ENCODE data around the gene JAKMIP1.

Gene JAKMIP1

DNA sequence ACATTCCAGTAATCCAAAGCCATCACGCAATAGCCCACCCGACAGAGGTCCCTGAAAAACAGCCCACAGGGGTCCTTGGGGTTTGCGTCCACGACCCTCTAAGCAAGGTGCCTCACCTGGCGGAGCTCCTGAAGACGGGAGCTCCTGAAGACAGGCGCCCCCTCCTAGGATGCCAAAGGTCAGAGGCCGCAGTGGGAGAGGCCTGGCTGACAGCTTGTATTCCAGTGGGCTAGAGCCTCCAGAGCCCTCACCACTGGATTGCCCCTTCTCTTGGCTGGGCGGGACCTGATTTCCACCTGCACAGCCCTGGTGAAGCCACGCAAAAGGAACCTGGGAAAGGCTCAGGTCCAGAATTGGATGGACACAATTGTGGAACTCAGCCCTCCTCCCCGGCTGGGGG is 39.6 kb upstream of the JAKMIP1 start:
- TF ChIP-seq, protein P1, sequence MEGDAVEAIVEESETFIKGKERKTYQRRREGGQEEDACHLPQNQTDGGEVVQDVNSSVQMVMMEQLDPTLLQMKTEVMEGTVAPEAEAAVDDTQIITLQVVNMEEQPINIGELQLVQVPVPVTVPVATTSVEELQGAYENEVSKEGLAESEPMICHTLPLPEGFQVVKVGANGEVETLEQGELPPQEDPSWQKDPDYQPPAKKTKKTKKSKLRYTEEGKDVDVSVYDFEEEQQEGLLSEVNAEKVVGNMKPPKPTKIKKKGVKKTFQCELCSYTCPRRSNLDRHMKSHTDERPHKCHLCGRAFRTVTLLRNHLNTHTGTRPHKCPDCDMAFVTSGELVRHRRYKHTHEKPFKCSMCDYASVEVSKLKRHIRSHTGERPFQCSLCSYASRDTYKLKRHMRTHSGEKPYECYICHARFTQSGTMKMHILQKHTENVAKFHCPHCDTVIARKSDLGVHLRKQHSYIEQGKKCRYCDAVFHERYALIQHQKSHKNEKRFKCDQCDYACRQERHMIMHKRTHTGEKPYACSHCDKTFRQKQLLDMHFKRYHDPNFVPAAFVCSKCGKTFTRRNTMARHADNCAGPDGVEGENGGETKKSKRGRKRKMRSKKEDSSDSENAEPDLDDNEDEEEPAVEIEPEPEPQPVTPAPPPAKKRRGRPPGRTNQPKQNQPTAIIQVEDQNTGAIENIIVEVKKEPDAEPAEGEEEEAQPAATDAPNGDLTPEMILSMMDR (IDR thresholded peaks at IDR 0.05; ENCODE audit: low read depth, low read length): no peak

DNA sequence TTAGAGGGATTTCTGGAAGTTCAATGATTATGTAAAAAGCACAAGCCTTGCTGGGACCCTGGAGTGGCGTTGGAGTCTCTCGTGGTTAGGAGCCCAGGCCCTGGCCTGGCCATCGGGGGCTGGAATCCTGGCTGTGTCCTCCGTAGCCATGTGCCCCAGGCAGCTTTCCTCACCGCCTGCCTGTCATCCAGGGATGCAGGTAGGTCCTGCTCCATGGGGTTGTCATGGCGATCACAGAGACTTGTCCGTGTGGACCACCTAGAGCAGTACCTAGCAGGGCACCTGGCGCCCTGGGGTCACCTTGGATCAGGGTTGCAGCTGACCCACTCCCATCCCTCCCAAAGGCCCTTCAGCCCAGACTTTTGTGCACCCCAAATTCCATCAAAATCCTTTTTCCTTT is 39.1 kb upstream of the JAKMIP1 start:
- TF ChIP-seq, protein P1 (IDR thresholded peaks at IDR 0.05; ENCODE audit: low read depth, low read length): no peak
- no peak for DNase-seq (ENCODE audit: extremely low read depth, low read depth)

More for the DNA sequence above, 39.6 kb upstream of the JAKMIP1 start:
- DNase-seq (ENCODE audit: extremely low read depth, low read depth): no peak

DNA sequence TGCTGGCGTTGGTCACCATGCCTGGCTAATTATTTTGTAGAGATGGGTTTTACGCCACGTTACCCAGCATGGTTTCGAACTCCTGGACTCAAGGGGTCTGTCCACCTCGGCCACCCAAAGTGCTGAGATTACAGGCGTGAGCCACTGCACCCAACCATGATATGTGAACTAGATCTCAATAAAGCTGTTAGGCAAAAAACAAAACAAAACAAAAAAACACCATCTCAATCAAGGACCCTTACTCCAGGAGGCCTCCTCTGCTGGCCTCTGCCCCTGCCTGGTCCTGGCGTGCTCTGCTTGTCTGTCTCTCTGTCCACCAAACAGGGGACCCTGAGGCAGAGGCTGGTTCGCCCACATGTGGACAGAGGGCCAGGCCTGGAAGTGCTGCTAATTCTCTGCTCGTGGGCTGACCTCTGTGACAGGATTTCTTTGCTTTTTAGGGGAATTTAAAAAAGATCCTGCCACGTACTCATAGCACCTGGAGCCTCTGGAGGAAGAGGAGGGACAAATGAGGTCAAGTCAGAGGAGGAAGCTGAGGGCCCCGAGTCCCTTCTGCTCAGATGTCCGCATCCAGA is 36.6 kb upstream of the JAKMIP1 start:
- TF ChIP-seq, protein P1 (IDR thresholded peaks at IDR 0.05; ENCODE audit: low read depth, low read length): no peak
- no peak for DNase-seq (ENCODE audit: extremely low read depth, low read depth)

DNA sequence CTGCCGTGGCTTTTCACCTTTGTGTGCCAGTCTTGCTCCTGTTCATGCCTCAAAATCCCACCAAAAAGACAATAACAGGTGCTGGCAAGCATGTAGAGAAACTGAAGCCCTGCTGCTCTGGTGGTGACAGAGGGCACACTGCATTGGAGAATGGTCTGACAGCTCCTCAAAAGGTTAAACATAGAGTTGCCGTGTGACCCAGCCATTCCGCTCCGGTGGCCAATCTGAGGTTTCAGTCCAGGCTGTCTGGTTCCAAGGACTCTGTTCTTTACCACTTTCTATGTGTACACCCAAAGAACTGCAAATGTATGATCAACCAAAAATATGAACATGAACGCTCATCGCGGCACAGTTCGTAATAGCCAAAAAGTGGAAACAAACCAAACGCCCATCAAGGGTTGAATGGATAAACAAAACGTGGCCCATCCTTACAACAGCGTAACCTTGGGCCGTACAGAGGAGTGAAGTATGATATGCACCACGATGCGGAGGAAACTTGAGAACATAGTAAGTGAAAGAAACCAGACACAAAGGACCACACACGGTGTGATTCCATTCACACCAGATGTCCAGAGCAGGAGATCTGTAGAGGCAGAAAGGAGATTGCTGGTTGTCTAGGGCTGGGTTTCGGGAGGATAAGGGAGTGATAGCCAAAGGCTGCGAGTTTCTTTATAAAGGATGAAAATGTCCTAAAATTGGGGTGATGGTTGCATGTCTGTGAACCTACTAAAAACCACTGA is 35.7 kb upstream of the JAKMIP1 start:
- TF ChIP-seq, protein P1 (IDR thresholded peaks at IDR 0.05; ENCODE audit: low read depth, low read length): no peak

DNA sequence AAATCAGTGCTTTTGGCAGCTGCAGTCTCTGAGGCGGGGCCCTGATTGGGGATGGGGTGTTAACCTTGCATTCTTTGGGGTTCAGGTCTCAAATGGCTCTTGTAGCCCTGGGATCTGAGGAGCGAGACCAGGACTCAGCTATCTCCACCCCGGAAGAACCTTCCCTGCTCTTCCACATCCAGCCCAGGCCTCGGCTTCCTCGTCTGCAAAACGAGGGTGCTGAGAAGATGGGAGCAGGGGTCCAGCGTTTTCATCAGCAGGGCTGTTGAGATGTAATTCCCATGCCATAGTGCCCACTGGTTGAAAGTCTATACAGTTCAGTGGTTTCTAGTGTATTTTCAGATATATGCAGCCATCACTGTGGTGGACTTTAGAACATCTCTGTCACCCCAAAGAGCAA is 34.7 kb upstream of the JAKMIP1 start:
- no peak for DNase-seq (ENCODE audit: extremely low read depth, low read depth)
- TF ChIP-seq, protein P1 (IDR thresholded peaks at IDR 0.05; ENCODE audit: low read depth, low read length): no peak

More for the DNA sequence above, 35.7 kb upstream of the JAKMIP1 start:
- DNase-seq (ENCODE audit: extremely low read depth, low read depth): no peak

DNA sequence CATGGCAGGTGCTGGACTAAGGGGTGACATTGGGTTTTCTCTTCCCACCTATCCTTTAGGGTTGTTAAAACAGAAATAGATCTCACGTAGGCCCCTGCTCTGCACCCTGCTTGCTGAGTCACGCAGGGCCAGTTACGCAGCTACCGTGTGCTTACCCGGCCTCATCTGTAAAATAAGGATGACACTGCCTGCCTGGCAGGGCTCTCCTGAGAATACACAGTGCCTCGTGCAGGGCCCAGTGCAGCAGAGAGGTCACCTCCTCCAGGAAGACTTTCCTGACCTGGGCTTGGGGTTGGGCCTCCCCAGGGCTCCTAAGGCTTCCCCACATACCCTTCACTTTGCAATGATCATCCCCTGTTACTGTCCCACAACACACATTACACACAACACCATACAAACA is 33.6 kb upstream of the JAKMIP1 start:
- TF ChIP-seq, protein P1 (IDR thresholded peaks at IDR 0.05; ENCODE audit: low read depth, low read length): no peak
- DNase-seq (ENCODE audit: extremely low read depth, low read depth): no peak
